ENCODE data around the gene LRRC34. TPM values are rescaled to one million over a fixed set of nuclear protein-coding genes. Genes with fewer than 3 reads are reported as not detected.

The LRRC34 gene
- total RNA-seq, 1 experiment from 2014 or later, result 1.8 TPM

GRCh38 chr3:169857811-169858210 is 45.1 kb upstream of the LRRC34 start:
- Histone ChIP-seq H2AFZ (ENCODE audit: low read length) (no peak overlapping the region), H3K27me3 (ENCODE audit: low read length) (peaks cover 6% of the 10 kb centered on the region; the same call in 1 of the 2 replicates), H3K9me2 (replicated peaks; ENCODE audit: low read length) (no peaks in the 10 kb centered on the region), H3K9ac (ENCODE audit: low read length) (no peak overlapping the region), H3K4me1 (ENCODE audit: insufficient read depth, low read length) (no peaks in the 10 kb centered on the region), H3K9me3 (ENCODE audit: low read length) (no peaks in the 10 kb centered on the region), H3K36me3 (ENCODE audit: low read depth, low read length) (no peaks in the 10 kb centered on the region), H3K79me2 (ENCODE audit: low read length) (no peaks in the 10 kb centered on the region), H3K4me2 (ENCODE audit: low read length) (no peak overlapping the region), H4K20me1 (ENCODE audit: low read length) (no peaks in the 10 kb centered on the region), H3K27ac (ENCODE audit: low read length) (no peak overlapping the region), H3K4me3 (ENCODE audit: low read length) (no peak overlapping the region), H3F3A (ENCODE audit: low read length, unreplicated experiment) (no peaks in the 10 kb centered on the region)
- no TSS peak for BruUV-seq (replicated peaks)
- POLR2A ChIA-PET (ENCODE audit: unreplicated experiment), result no interaction called here
- DNase-seq, result no peak
- TF ChIP-seq EZH2 (IDR thresholded peaks at IDR 0.05; ENCODE audit: low read length, unreplicated experiment) (no peak), EZH2phosphoT487 (IDR thresholded peaks at IDR 0.05; ENCODE audit: borderline replicate concordance, low read length) (no peak)
- TF ChIP-seq, protein P1, sequence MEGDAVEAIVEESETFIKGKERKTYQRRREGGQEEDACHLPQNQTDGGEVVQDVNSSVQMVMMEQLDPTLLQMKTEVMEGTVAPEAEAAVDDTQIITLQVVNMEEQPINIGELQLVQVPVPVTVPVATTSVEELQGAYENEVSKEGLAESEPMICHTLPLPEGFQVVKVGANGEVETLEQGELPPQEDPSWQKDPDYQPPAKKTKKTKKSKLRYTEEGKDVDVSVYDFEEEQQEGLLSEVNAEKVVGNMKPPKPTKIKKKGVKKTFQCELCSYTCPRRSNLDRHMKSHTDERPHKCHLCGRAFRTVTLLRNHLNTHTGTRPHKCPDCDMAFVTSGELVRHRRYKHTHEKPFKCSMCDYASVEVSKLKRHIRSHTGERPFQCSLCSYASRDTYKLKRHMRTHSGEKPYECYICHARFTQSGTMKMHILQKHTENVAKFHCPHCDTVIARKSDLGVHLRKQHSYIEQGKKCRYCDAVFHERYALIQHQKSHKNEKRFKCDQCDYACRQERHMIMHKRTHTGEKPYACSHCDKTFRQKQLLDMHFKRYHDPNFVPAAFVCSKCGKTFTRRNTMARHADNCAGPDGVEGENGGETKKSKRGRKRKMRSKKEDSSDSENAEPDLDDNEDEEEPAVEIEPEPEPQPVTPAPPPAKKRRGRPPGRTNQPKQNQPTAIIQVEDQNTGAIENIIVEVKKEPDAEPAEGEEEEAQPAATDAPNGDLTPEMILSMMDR (conservative IDR thresholded peaks at IDR 0.05; ENCODE audit: low read depth, low read length), result no peak
- ATAC-seq, result no peak
- intact Hi-C loops (cut with micrococcal nuclease), result no loop called here
- CTCF ChIA-PET, result no interaction called here

DNA sequence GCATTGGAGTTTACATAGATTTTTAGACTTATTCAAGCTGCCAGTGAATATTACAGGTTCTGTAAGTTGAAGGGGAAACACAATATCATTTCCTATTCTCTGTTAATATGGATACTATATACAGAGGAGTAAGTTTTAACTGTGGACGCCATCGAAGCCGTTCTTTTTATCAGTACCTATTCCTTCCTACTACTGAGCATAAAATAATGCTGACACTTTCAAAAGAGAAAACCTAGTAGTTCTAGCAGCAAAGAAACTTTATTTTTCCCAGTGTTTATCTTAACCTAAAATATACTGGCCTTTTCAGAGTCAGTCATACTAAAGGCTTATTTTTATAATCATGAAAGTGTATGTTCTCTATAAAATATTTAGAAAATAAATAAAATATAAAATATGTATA is 42.8 kb upstream of the LRRC34 start:
- TF ChIP-seq, protein P1 (conservative IDR thresholded peaks at IDR 0.05; ENCODE audit: low read depth, low read length), result no peak
- TF ChIP-seq EZH2 (IDR thresholded peaks at IDR 0.05; ENCODE audit: low read length, unreplicated experiment) (no peak), EZH2phosphoT487 (IDR thresholded peaks at IDR 0.05; ENCODE audit: borderline replicate concordance, low read length) (no peak)
- no peaks in the 10 kb centered on the region for H4K20me1 ChIP-seq (ENCODE audit: low read length)
- no peak overlapping the region for H3K4me3 ChIP-seq (ENCODE audit: low read length)
- DNase-seq, result no peak
- H3K36me3 ChIP-seq (ENCODE audit: low read depth, low read length), result no peaks in the 10 kb centered on the region
- no peak overlapping the region for H2AFZ ChIP-seq (ENCODE audit: low read length)
- ChIA-PET POLR2A (ENCODE audit: unreplicated experiment) (no interaction called here), CTCF (no interaction called here)
- H3K9me3 ChIP-seq (ENCODE audit: low read length), result no peaks in the 10 kb centered on the region
- H3K4me2 ChIP-seq (ENCODE audit: low read length), result no peak overlapping the region
- H3K4me1 ChIP-seq (ENCODE audit: insufficient read depth, low read length), result no peaks in the 10 kb centered on the region
- no peaks in the 10 kb centered on the region for H3K9me2 ChIP-seq (replicated peaks; ENCODE audit: low read length)
- H3K27ac ChIP-seq (ENCODE audit: low read length), result no peak overlapping the region
- no TSS peak for BruUV-seq (replicated peaks)
- intact Hi-C loops (cut with micrococcal nuclease), result no loop called here
- ATAC-seq, result no peak
- no peaks in the 10 kb centered on the region for H3K79me2 ChIP-seq (ENCODE audit: low read length)
- no peaks in the 10 kb centered on the region for H3F3A ChIP-seq (ENCODE audit: low read length, unreplicated experiment)
- no peak overlapping the region for H3K9ac ChIP-seq (ENCODE audit: low read length)
- peaks cover 6% of the 10 kb centered on the region; the same call in 1 of the 2 replicates for H3K27me3 ChIP-seq (ENCODE audit: low read length)

DNA sequence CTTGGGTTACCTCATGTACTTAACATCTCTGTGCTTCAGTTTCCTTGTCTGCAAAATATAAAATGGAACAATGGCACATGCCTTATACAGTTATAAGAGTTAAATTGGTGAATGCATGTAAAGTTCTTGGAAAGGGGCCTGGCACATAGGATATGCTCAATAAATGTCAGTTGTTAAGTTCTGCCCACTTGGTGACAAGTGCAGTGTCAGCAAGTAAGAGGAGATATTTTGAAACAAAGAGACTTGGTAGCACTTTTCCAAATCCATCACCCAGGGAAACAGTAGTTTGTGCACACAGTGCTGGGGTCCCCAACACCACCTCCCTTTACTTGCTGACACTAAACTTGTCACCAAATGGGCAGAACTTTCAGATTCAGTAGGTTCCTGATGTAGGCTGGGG is 37.9 kb upstream of the LRRC34 start:
- Histone ChIP-seq H3K9ac (ENCODE audit: low read length) (no peak overlapping the region), H3K9me2 (replicated peaks; ENCODE audit: low read length) (no peaks in the 10 kb centered on the region), H3K27me3 (ENCODE audit: low read length) (peaks cover 6% of the 10 kb centered on the region; the same call in 1 of the 2 replicates), H3K79me2 (ENCODE audit: low read length) (no peaks in the 10 kb centered on the region), H3K27ac (ENCODE audit: low read length) (no peak overlapping the region), H3K4me1 (ENCODE audit: insufficient read depth, low read length) (peaks cover 16% of the 10 kb centered on the region), H3K4me3 (ENCODE audit: low read length) (no peak overlapping the region), H3F3A (ENCODE audit: low read length, unreplicated experiment) (no peaks in the 10 kb centered on the region), H4K20me1 (ENCODE audit: low read length) (no peaks in the 10 kb centered on the region), H3K4me2 (ENCODE audit: low read length) (no peak overlapping the region), H3K9me3 (ENCODE audit: low read length) (no peaks in the 10 kb centered on the region), H2AFZ (ENCODE audit: low read length) (no peak overlapping the region), H3K36me3 (ENCODE audit: low read depth, low read length) (no peaks in the 10 kb centered on the region)
- DNase-seq, result no peak
- no TSS peak for BruUV-seq (replicated peaks)
- TF ChIP-seq EZH2 (IDR thresholded peaks at IDR 0.05; ENCODE audit: low read length, unreplicated experiment), result no peak
- TF ChIP-seq, protein P1 (conservative IDR thresholded peaks at IDR 0.05; ENCODE audit: low read depth, low read length), result no peak
- no peak for TF ChIP-seq EZH2phosphoT487 (IDR thresholded peaks at IDR 0.05; ENCODE audit: borderline replicate concordance, low read length)
- intact Hi-C loops (cut with micrococcal nuclease), result no loop called here
- POLR2A ChIA-PET (ENCODE audit: unreplicated experiment), result no interaction called here
- ATAC-seq, result no peak
- CTCF ChIA-PET, result no interaction called here
